CD14-positive monocyte (primary cell): ENCODE data around the gene PPP1R2. TPM values are rescaled to one million over a fixed set of nuclear protein-coding genes. Genes with fewer than 3 reads are reported as not detected.
"Not testable (repeated sequence)": the region's sequence is repeated elsewhere in the genome, so short reads cannot be mapped to it uniquely, and the experiment has no call there.

ENCODE experiments used
- DNase-seq, 3 donors: peaks; one replicate each; pipeline ENCODE4 v3.0.0-alpha.2; 2011 to 2022
- H2AFZ ChIP-seq: 2 replicates; pipeline ENCODE4 v1.6.0; 2012; ENCODE audit warnings: mild to moderate bottlenecking, low read depth, low read length, inconsistent platforms; ENCODE audit not compliant: insufficient read depth, poor library complexity, severe bottlenecking
- H3K27ac ChIP-seq, 2 donors: 1 replicate in 1 of 2; 2 replicates in 1 of 2; pipeline ENCODE4 v1.5.1; 2012 to 2013; ENCODE audit warnings: low read length in 2 of 2, control low read depth in 1 of 2, inconsistent platforms in 1 of 2, low read depth in 1 of 2, mild to moderate bottlenecking in 1 of 2
- H3K27me3 ChIP-seq, 2 donors: one replicate each; pipeline versions ENCODE4 v1.6.0 to v1.6.1; 2011 to 2013; ENCODE audit warnings: low read length in 2 of 2; ENCODE audit not compliant: control insufficient read depth in 2 of 2, insufficient read depth in 2 of 2
- H3K36me3 ChIP-seq, 2 donors: replicated peaks in 1 of 2; 1 replicate in 1 of 2; 2 replicates in 1 of 2; pipeline versions ENCODE4 v1.5.1 to v1.6.1; 2012 to 2013; ENCODE audit warnings: low read length in 2 of 2, control low read depth in 1 of 2, inconsistent platforms in 1 of 2, mild to moderate bottlenecking in 1 of 2; ENCODE audit not compliant: insufficient read depth in 2 of 2, control insufficient read depth in 1 of 2
- H3K4me1 ChIP-seq, 2 donors: 1 replicate in 1 of 2; 2 replicates in 1 of 2; pipeline versions ENCODE4 v1.5.1 to v1.6.1; 2012 to 2013; ENCODE audit warnings: low read length in 2 of 2, control low read depth in 1 of 2, inconsistent platforms in 1 of 2, mild to moderate bottlenecking in 1 of 2, moderate library complexity in 1 of 2; ENCODE audit not compliant: insufficient read depth in 2 of 2, control insufficient read depth in 1 of 2
- H3K4me2 ChIP-seq: replicated peaks from 2 replicates; pipeline ENCODE3; 2012; ENCODE audit warnings: low read length, moderate library complexity, mild to moderate bottlenecking; ENCODE audit not compliant: poor library complexity, severe bottlenecking; ENCODE audit errors: extremely low read depth
- H3K4me3 ChIP-seq, 3 experiments: fragments of 200-600 bp in 1 of 3; sonication (generic) in 1 of 3; replicated peaks in 1 of 3; 1 replicate in 2 of 3; 2 replicates in 1 of 3; pipeline ENCODE4 v1.5.1; 2011 to 2013; ENCODE audit warnings: low read length in 3 of 3, mild to moderate bottlenecking in 3 of 3, control low read depth in 2 of 3, low read depth in 2 of 3, inconsistent platforms in 1 of 3, moderate library complexity in 1 of 3
- H3K79me2 ChIP-seq: 2 replicates; pipeline ENCODE4 v1.6.0; 2012; ENCODE audit warnings: mild to moderate bottlenecking, control low read depth, inconsistent platforms, low read length, moderate library complexity; ENCODE audit not compliant: insufficient read depth
- H3K9ac ChIP-seq: 2 replicates; pipeline ENCODE4 v1.6.0; 2017; ENCODE audit warnings: low read length, mild to moderate bottlenecking; ENCODE audit not compliant: insufficient read depth, poor library complexity, severe bottlenecking
- H3K9me3 ChIP-seq, 2 donors: replicated peaks in 1 of 2; 1 replicate in 1 of 2; 2 replicates in 1 of 2; pipeline versions ENCODE4 v1.5.1 to v1.6.1; 2012 to 2013; ENCODE audit warnings: low read length in 2 of 2, control low read depth in 1 of 2; ENCODE audit not compliant: control insufficient read depth in 1 of 2, insufficient read depth in 1 of 2
- H4K20me1 ChIP-seq: 2 replicates; pipeline ENCODE4 v1.6.0; 2012; ENCODE audit warnings: mild to moderate bottlenecking, low read length, control low read depth, moderate library complexity; ENCODE audit not compliant: insufficient read depth
- H3K27ac Mint-ChIP-seq, 7 donors: one replicate each; pipeline ENCODE4 v1.8.0; 2020; ENCODE audit warnings: mild to moderate bottlenecking in 7 of 7, mixed read lengths in 7 of 7, moderate library complexity in 6 of 7, inconsistent platforms in 2 of 7
- H3K27me3 Mint-ChIP-seq, 3 donors: one replicate each; pipeline ENCODE4 v1.8.0; 2021 to 2022; ENCODE audit warnings: low read depth in 3 of 3, mild to moderate bottlenecking in 3 of 3, mixed read lengths in 3 of 3, moderate library complexity in 3 of 3, inconsistent platforms in 1 of 3
- H3K36me3 Mint-ChIP-seq, 2 donors: one replicate each; pipeline ENCODE4 v1.8.0; 2020; ENCODE audit warnings: mixed read lengths in 2 of 2, inconsistent platforms in 1 of 2, mild to moderate bottlenecking in 1 of 2
- H3K4me1 Mint-ChIP-seq: one replicate; pipeline ENCODE4 v1.8.0; 2020; ENCODE audit warnings: mild to moderate bottlenecking, mixed read lengths
- H3K4me3 Mint-ChIP-seq, 2 donors: one replicate each; pipeline ENCODE4 v1.8.0; 2020; ENCODE audit warnings: mild to moderate bottlenecking in 2 of 2, mixed read lengths in 2 of 2, moderate library complexity in 1 of 2
- H3K9me3 Mint-ChIP-seq, 7 donors: one replicate each; pipeline ENCODE4 v1.8.0; 2020 to 2022; ENCODE audit warnings: mixed read lengths in 7 of 7, mild to moderate bottlenecking in 6 of 7, moderate library complexity in 6 of 7, inconsistent platforms in 2 of 7
- WGBS: methylation state at CpG from one replicate; pipeline ENCODE4 v1.1.5; 2013; ENCODE audit warnings: missing lambda C conversion rate; ENCODE audit not compliant: insufficient coverage; 5-methylcytosine and 5-hydroxymethylcytosine counted together
- intact Hi-C, 2 donors: fragments of 100-400 bp; cut with micrococcal nuclease; formaldehyde crosslinking; loops; one replicate each; pipeline versions ENCODE4 v1.15.0 to v1.15.1; 2023
- polyA plus RNA-seq, 3 donors: library from polyadenylated mRNA; depleted of rRNA in 1 of 3; unstranded in 2 of 3; stranded (reverse) in 1 of 3; fragments of 300-500 nt in 2 of 3; fragments of >200 nt in 1 of 3; fragmentation: Illumina TruSeq in 2 of 3; gene quantifications; 1 replicate in 2 of 3; 2 replicates in 1 of 3; pipeline ENCODE4 v1.2.3, GENCODE V29; 2012 to 2021
- TF ChIP-seq, protein P1 (sequence below): fragments of 200-600 bp; IDR thresholded peaks from one replicate; pipeline ENCODE4 v1.8.0; 2022; ENCODE audit warnings: antibody characterized with exemption, mild to moderate bottlenecking

PPP1R2 gene
- polyA plus RNA-seq, 3 donors: 21.0 to 121 (median 118) TPM

DNA sequence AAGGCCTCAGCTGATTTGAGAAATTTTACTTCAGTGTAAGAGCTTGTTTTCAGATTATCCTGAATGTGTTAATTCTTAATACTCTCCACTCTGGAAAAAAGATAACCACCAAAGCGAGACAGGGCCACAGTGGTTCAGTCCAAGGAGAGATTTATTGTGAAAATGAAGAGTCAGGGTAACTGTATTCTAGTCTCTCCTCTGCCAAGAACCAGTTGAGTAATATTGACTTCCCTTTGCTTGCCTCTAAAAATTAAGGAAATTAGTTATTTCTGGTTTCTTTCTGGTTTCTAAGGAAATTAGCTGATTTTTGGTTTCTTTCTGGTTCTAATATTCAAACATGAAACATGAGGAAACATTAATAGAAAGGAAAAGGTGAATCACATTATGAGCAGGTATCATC lies 34.9 kb downstream of the PPP1R2 start:
- peaks cover 32 to 36% of the 10 kb centered on the region in 2 donors for H3K4me1 ChIP-seq
- H3K79me2 ChIP-seq: no peaks in the 10 kb centered on the region
- intact Hi-C loops: no loop called here
- no peaks in the 10 kb centered on the region for H3K27me3 ChIP-seq
- Mint-ChIP-seq H3K36me3 (peaks cover 19 to 28% of the 10 kb centered on the region in 2 donors), H3K9me3 (peaks cover 2 to 8% (median 5%) of the 10 kb centered on the region in 7 donors), H3K27ac (peak overlapping the region; percentile 25 to 80 (median 54)), H3K4me3 (no peak overlapping the region), H3K4me1 (peaks cover 40% of the 10 kb centered on the region), H3K27me3 (no peaks in the 10 kb centered on the region)
- H3K36me3 ChIP-seq: peaks cover 4 to 22% of the 10 kb centered on the region in 2 donors
- H3K4me3 ChIP-seq: peak overlapping the region in 1 of 3 experiments; percentile 0
- peak; percentile 25 to 53 (median 26) for DNase-seq
- no peak overlapping the region for H3K9ac ChIP-seq
- TF ChIP-seq, protein P1, sequence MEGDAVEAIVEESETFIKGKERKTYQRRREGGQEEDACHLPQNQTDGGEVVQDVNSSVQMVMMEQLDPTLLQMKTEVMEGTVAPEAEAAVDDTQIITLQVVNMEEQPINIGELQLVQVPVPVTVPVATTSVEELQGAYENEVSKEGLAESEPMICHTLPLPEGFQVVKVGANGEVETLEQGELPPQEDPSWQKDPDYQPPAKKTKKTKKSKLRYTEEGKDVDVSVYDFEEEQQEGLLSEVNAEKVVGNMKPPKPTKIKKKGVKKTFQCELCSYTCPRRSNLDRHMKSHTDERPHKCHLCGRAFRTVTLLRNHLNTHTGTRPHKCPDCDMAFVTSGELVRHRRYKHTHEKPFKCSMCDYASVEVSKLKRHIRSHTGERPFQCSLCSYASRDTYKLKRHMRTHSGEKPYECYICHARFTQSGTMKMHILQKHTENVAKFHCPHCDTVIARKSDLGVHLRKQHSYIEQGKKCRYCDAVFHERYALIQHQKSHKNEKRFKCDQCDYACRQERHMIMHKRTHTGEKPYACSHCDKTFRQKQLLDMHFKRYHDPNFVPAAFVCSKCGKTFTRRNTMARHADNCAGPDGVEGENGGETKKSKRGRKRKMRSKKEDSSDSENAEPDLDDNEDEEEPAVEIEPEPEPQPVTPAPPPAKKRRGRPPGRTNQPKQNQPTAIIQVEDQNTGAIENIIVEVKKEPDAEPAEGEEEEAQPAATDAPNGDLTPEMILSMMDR: no peak
- peaks cover 9% of the 10 kb centered on the region for H4K20me1 ChIP-seq
- no CpG with 5 or more reads among the region's 1 CpG for WGBS
- H3K27ac ChIP-seq: peak overlapping the region in 1 of 2 donors; percentile 58
- no peak overlapping the region for H2AFZ ChIP-seq
- peak overlapping the region; percentile 40 for H3K4me2 ChIP-seq
- H3K9me3 ChIP-seq: peaks cover 0 to 3% of the 10 kb centered on the region in 2 donors

DNA sequence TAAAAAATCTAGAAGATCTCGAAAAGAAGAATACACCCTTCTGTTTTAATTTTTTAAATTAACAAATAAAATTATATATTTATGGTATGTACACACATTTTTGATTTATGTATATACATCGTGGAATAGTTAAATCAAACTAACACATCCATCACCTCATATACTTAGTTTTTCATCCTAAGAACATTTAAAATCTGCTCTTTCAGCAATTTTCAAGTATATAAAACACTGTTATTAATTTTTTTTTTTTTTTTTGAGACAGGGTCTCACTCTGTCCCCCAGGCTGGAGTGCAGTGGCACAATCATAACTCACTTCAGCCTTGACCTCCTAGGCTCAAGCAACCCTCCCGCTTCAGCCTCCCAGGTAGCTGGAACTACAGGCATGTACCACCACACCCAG lies 67.5 kb downstream of the PPP1R2 start:
- intact Hi-C loops: no loop called here
- Histone ChIP-seq H4K20me1 (no peaks in the 10 kb centered on the region), H3K9me3 (no peaks in the 10 kb centered on the region), H3K27me3 (no peaks in the 10 kb centered on the region), H3K27ac (no peak overlapping the region), H3K4me3 (no peak overlapping the region), H3K36me3 (no peaks in the 10 kb centered on the region), H3K9ac (no peak overlapping the region), H2AFZ (no peak overlapping the region), H3K4me2 (no peak overlapping the region), H3K79me2 (no peaks in the 10 kb centered on the region), H3K4me1 (no peaks in the 10 kb centered on the region)
- DNase-seq: no peak
- Mint-ChIP-seq H3K27me3 (peaks cover 2 to 7% (median 2%) of the 10 kb centered on the region in 3 donors), H3K4me1 (peaks cover 2% of the 10 kb centered on the region), H3K9me3 (peaks cover 0 to 7% (median 0%) of the 10 kb centered on the region in 7 donors), H3K36me3 (no peaks in the 10 kb centered on the region), H3K4me3 (no peak overlapping the region), H3K27ac (no peak overlapping the region)
- TF ChIP-seq, protein P1: no peak
- 100% methylated on average over 1 of the region's 3 CpGs for WGBS

DNA sequence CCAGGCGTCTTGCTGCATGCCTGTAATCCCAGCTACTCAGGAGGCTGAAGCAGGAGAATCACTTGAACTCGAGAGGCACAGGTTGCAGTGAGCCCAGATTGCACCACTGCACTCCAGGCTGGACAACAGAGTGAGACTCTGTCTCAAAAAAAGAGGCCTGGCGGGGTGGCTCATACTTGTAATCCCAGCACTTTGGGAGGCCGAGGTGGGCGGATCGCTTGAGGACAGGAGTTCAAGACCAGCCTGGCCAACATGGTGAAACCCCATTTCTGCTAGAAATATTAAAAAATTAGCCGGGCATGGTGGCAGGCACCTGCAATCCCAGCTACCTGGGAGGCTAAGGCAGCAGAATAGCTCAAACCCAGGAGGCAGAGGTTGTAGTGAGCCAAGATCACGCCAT lies 68.0 kb downstream of the PPP1R2 start:
- H3K36me3 ChIP-seq, intact Hi-C loops, H3K27me3 ChIP-seq, H2AFZ ChIP-seq, H3K4me2 ChIP-seq, H3K4me1 Mint-ChIP-seq, H3K9me3 ChIP-seq, H3K4me3 Mint-ChIP-seq, H3K9me3 Mint-ChIP-seq, H3K27ac Mint-ChIP-seq, H3K9ac ChIP-seq, H3K4me3 ChIP-seq, H3K4me1 ChIP-seq, DNase-seq, H3K36me3 Mint-ChIP-seq, H4K20me1 ChIP-seq, H3K27ac ChIP-seq, H3K27me3 Mint-ChIP-seq, H3K79me2 ChIP-seq: not testable (repeated sequence)
- 95% methylated on average over 7 of the region's 8 CpGs for WGBS
